Upper lobe of left lung (tissue), 4 donors: ENCODE measurements around the gene MALRD1.

Experiments used
- EP300 ChIP-seq, 4 donors: sonication (generic); formaldehyde crosslinking; IDR thresholded peaks; one replicate each; pipeline ENCODE4 v1.5.1; 2017; ENCODE audit warnings: antibody characterized with exemption in 4 of 4, control low read depth in 2 of 4
- POLR2AphosphoS5 ChIP-seq, 2 donors: sonication (generic); formaldehyde crosslinking; IDR thresholded peaks; one replicate each; pipeline ENCODE4 v1.5.1; 2017; ENCODE audit warnings: antibody characterized with exemption in 2 of 2

DNA sequence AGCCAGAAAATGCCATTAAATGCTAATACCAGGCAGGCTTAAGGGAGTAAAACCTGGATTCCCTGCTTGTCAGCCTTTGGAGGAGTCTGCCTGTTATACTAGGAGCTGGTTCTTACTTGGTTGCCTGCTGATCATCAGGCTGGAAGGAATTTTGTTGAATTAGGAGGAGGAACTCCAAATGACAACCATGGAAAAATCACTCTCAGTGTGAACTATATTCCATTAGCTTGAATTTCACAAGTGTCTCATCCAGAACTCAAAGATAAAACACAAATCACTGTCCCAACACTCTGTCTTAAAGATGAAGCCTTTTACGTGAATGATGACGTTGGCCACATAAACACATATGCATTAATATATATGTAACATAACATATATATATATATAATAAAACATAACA is 528.8 kb downstream of the MALRD1 start:
- TF ChIP-seq EP300 (IDR thresholded peaks at IDR 0.05), result no peak
- TF ChIP-seq POLR2AphosphoS5 (IDR thresholded peaks at IDR 0.05), result no peak
